Progenitor cell of endocrine pancreas (in vitro differentiated cells): Measurements from ENCODE around the gene NEK1. TPM values are rescaled to one million over a fixed set of nuclear protein-coding genes. Genes with fewer than 3 reads are reported as not detected.

Source experiments
- DNase-seq: peaks from one replicate; pipeline ENCODE4 v3.0.0; 2021; ENCODE audit warnings: low spot score; ENCODE audit not compliant: unreplicated experiment
- H3K27ac Mint-ChIP-seq: 2 replicates; pipeline ENCODE4 v1.8.0; 2021; ENCODE audit warnings: mild to moderate bottlenecking, moderate library complexity, mixed read lengths
- H3K27me3 Mint-ChIP-seq: 2 replicates; pipeline ENCODE4 v1.8.0; 2021; ENCODE audit warnings: mixed read lengths
- H3K36me3 Mint-ChIP-seq: 2 replicates; pipeline ENCODE4 v1.8.0; 2022; ENCODE audit warnings: mixed read lengths; ENCODE audit not compliant: insufficient read depth
- H3K4me1 Mint-ChIP-seq: 2 replicates; pipeline ENCODE4 v1.8.0; 2021; ENCODE audit warnings: low read depth, mixed read lengths
- H3K4me3 Mint-ChIP-seq: 2 replicates; pipeline ENCODE4 v1.8.0; 2021; ENCODE audit warnings: low read depth, mild to moderate bottlenecking, moderate library complexity, mixed read lengths
- H3K9me3 Mint-ChIP-seq: 2 replicates; pipeline ENCODE4 v1.8.0; 2021; ENCODE audit warnings: low read depth, mixed read lengths
- CTCF ChIP-seq: fragments of 200-600 bp; sonication (generic); IDR thresholded peaks from one replicate; pipeline ENCODE4 v1.5.0; 2021; ENCODE audit warnings: antibody characterized with exemption, mild to moderate bottlenecking; ENCODE audit not compliant: unreplicated experiment
- total RNA-seq: library from RNA; stranded (reverse); gene quantifications from 2 replicates; pipeline ENCODE4 v1.2.1, GENCODE V29; 2021

The NEK1 gene
- total RNA-seq, 1 donor from 2014 or later: 15.0 TPM

- no peak overlapping the region for H3K4me3 Mint-ChIP-seq
- H3K36me3 Mint-ChIP-seq: no peaks in the 10 kb centered on the region
- H3K4me1 Mint-ChIP-seq: peaks cover 18% of the 10 kb centered on the region
- H3K27me3 Mint-ChIP-seq: no peaks in the 10 kb centered on the region
- no peaks in the 10 kb centered on the region for H3K9me3 Mint-ChIP-seq
- TF ChIP-seq CTCF: no peak
- no peak for DNase-seq
- H3K27ac Mint-ChIP-seq: no peak overlapping the region
Measured at GRCh38 chr4:169617306-169617705, 4.9 kb upstream of the NEK1 start.

DNA sequence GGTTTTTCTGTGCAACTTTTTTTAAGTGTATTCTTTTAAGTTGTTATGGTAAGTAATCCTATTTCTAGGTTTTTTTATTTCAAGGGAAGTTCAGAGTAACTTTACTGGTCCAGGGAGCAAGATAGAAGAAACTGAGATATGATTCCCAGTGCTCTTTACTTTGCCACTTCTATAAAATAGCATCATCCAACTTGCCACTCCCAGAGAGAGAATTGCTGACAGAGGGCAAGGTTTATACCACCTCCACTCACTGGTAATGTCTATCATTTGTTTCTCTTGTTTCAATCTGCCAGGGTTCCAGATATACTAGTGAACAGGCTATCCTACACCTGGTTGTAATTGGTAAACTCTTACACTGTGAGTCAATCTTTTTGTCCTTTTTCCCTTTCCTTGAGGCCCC is 4.5 kb upstream of the NEK1 start:
- peak overlapping the region; percentile 49 for H3K27ac Mint-ChIP-seq
- TF ChIP-seq CTCF: no peak
- no peak for DNase-seq
- no peaks in the 10 kb centered on the region for H3K36me3 Mint-ChIP-seq
- H3K27me3 Mint-ChIP-seq: no peaks in the 10 kb centered on the region
- peaks cover 17% of the 10 kb centered on the region for H3K4me1 Mint-ChIP-seq
- no peaks in the 10 kb centered on the region for H3K9me3 Mint-ChIP-seq
- no peak overlapping the region for H3K4me3 Mint-ChIP-seq

- DNase-seq: no peak
- no peak overlapping the region for H3K4me3 Mint-ChIP-seq
- no peaks in the 10 kb centered on the region for H3K36me3 Mint-ChIP-seq
- H3K27ac Mint-ChIP-seq: peak overlapping the region; percentile 21
- no peaks in the 10 kb centered on the region for H3K27me3 Mint-ChIP-seq
- H3K9me3 Mint-ChIP-seq: no peaks in the 10 kb centered on the region
- peaks cover 25% of the 10 kb centered on the region for H3K4me1 Mint-ChIP-seq
- TF ChIP-seq CTCF: no peak
Measured at GRCh38 chr4:169615467-169616106, 3.2 kb upstream of the NEK1 start.

DNA sequence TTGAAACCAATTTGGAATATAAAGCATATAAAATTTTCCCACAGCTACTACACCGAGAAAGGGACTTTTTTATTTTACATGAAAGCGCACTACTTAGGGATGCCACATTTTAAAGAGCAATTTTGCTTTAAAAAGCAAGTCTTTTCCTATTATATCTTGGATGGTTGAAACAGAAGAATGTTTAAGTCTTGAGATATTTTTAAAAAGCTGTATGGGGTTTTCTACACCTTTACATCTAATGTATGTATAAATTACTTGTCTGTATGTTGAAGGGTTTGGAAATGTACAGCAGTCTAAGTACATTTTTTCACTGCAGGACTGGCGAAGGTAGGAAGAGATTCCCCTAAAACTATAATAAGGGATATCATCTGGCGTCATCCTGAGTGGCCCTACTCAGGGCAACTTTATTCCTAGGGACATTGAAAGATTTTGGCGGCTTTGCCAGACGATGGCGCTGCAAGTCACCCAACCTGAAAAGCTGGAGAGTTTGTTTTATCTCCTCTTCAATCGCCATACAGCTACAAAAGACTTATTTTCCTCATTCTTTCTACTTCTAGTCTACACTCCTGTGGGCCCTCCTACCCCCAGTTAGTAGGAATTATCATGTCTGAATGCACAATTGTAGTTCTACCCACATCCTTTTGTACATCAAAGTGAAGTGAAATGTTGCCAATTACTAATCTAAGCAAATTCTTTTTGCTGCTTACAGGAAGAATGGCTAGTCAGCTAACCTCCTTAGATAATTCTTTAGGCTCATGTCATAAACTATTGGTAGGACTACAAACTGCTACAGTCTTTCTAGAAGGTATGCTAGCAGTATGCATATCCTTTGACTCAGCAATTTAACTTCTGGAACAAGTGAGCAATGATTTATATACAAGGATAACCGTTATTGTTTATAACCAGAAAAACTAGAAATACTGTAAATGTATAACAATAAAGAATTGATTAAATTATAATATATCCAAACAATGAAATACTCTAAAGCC is 782 bp upstream of the NEK1 start:
- Mint-ChIP-seq H3K4me1 (peaks cover 24% of the 10 kb centered on the region), H3K36me3 (no peaks in the 10 kb centered on the region), H3K27ac (peak overlapping the region; percentile 99), H3K27me3 (no peaks in the 10 kb centered on the region), H3K4me3 (peak overlapping the region; percentile 97), H3K9me3 (no peaks in the 10 kb centered on the region)
- peak; percentile 35 for DNase-seq
- peak; percentile 77 for TF ChIP-seq CTCF

- H3K36me3 Mint-ChIP-seq: peaks cover 1% of the 10 kb centered on the region
- no peak for TF ChIP-seq CTCF
- H3K27ac Mint-ChIP-seq: peak overlapping the region; percentile 66
- DNase-seq: no peak
- no peaks in the 10 kb centered on the region for H3K27me3 Mint-ChIP-seq
- H3K9me3 Mint-ChIP-seq: no peaks in the 10 kb centered on the region
- H3K4me1 Mint-ChIP-seq: peaks cover 24% of the 10 kb centered on the region
- peak overlapping the region; percentile 97 for H3K4me3 Mint-ChIP-seq
Measured at GRCh38 chr4:169611157-169611556, 1.2 kb downstream of the NEK1 start.
